SK-N-SH (cell line): ENCODE results near the gene DHRSX. TPM values are rescaled to one million over a fixed set of nuclear protein-coding genes. Genes with fewer than 3 reads are reported as not detected.
"Not testable (repeated sequence)": the region's sequence is repeated elsewhere in the genome, so short reads cannot be mapped to it uniquely, and the experiment has no call there.

Source experiments
- CTCF ChIA-PET: fragments of 300-600, 350-600 bp; formaldehyde crosslinking; extraction: SDS; loops from one replicate; lab custom pipeline; 2021; lab: Yijun Ruan, JAX
- POLR2A ChIA-PET: fragments of 350-600 bp; sonication (Branson Sonifier 250); formaldehyde crosslinking; extraction: SDS; loops from one replicate; lab custom pipeline; 2020; ENCODE audit warnings: antibody characterized with exemption, inconsistent platforms; lab: Yijun Ruan, JAX
- DNase-seq: peaks from one replicate; pipeline ENCODE4 v3.0.0; 2012
- H2AFZ ChIP-seq: fragments of 200-600 bp; sonication (generic); 2 replicates; pipeline ENCODE4 v1.8.1; 2016; ENCODE audit warnings: antibody characterized with exemption, mild to moderate bottlenecking, low read depth
- H3F3A ChIP-seq: fragments of 200-600 bp; sonication (generic); replicated peaks from 2 replicates; pipeline ENCODE3; 2016; ENCODE audit warnings: antibody characterized with exemption, mild to moderate bottlenecking; ENCODE audit not compliant: insufficient read depth
- H3K27ac ChIP-seq, 2 experiments: fragments of 200-500 bp in 1 of 2; fragments of 200-600 bp in 1 of 2; sonication (Bioruptor generic) in 1 of 2; sonication (generic), shearing (Covaris generic) in 1 of 2; 2 replicates each; pipeline versions ENCODE4 v1.5.1 to v1.6.1; 2014 to 2016; ENCODE audit warnings: low read depth in 2 of 2, inconsistent platforms in 1 of 2, low read length in 1 of 2, mild to moderate bottlenecking in 1 of 2, mixed read lengths in 1 of 2
- H3K27me3 ChIP-seq: fragments of 200-600 bp; sonication (generic), shearing (Covaris generic); 2 replicates; pipeline ENCODE4 v1.6.1; 2016; ENCODE audit warnings: mixed run types; ENCODE audit not compliant: insufficient read depth
- H3K36me3 ChIP-seq, 2 experiments: fragments of 200-500 bp in 1 of 2; fragments of 200-600 bp in 1 of 2; sonication (Bioruptor generic) in 1 of 2; sonication (generic) in 1 of 2; replicated peaks in 1 of 2; 2 replicates each; pipeline versions ENCODE3 to v1.5.1; 2014 to 2016; ENCODE audit warnings: low read length in 1 of 2, mild to moderate bottlenecking in 1 of 2; ENCODE audit not compliant: insufficient read depth in 2 of 2, control insufficient read depth in 1 of 2
- H3K4me1 ChIP-seq, 2 experiments: fragments of 200-500 bp in 1 of 2; fragments of 200-600 bp in 1 of 2; sonication (Bioruptor generic) in 1 of 2; sonication (generic), shearing (Covaris generic) in 1 of 2; 2 replicates each; pipeline versions ENCODE4 v1.5.1 to v1.6.1; 2014 to 2016; ENCODE audit warnings: low read depth in 1 of 2, low read length in 1 of 2, mixed run types in 1 of 2; ENCODE audit not compliant: insufficient read depth in 2 of 2, control insufficient read depth in 1 of 2
- H3K4me2 ChIP-seq: fragments of 200-600 bp; sonication (generic), shearing (Covaris generic); 2 replicates; pipeline ENCODE4 v1.6.1; 2017; ENCODE audit warnings: mixed run types
- H3K4me3 ChIP-seq, 2 experiments: fragments of 200-500 bp in 1 of 2; fragments of 200-600 bp in 1 of 2; sonication (Bioruptor generic) in 1 of 2; sonication (generic), shearing (Covaris generic) in 1 of 2; 2 replicates each; pipeline versions ENCODE4 v1.5.1 to v1.8.1; 2014 to 2016; ENCODE audit warnings: low read depth in 2 of 2, inconsistent platforms in 1 of 2, low read length in 1 of 2, mild to moderate bottlenecking in 1 of 2, mixed read lengths in 1 of 2, moderate library complexity in 1 of 2
- H3K79me2 ChIP-seq: fragments of 200-600 bp; sonication (generic); 2 replicates; pipeline ENCODE4 v1.8.1; 2017; ENCODE audit warnings: mild to moderate bottlenecking; ENCODE audit not compliant: insufficient read depth
- H3K9ac ChIP-seq: fragments of 200-600 bp; sonication (generic); 2 replicates; pipeline ENCODE4 v1.6.1; 2017; ENCODE audit warnings: mixed run types
- H3K9me2 ChIP-seq: fragments of 200-600 bp; sonication (generic); 2 replicates; pipeline ENCODE4 v1.6.1; 2017; ENCODE audit warnings: mixed run types
- H3K9me3 ChIP-seq: fragments of 200-600 bp; sonication (generic); 2 replicates; pipeline ENCODE4 v1.6.1; 2017; ENCODE audit warnings: mixed run types, mild to moderate bottlenecking, moderate library complexity
- H4K20me1 ChIP-seq: fragments of 200-600 bp; sonication (generic); 2 replicates; pipeline ENCODE4 v1.6.1; 2017; ENCODE audit warnings: mild to moderate bottlenecking, mixed run types; ENCODE audit not compliant: insufficient read depth
- EP300 ChIP-seq, 2 experiments: IDR thresholded peaks; 2 replicates each; pipeline versions ENCODE4 v1.4.0 to v1.6.1; 2012; ENCODE audit warnings: borderline replicate concordance in 1 of 2, low read depth in 1 of 2, low read length in 1 of 2
- FOSL2 ChIP-seq: IDR thresholded peaks from 2 replicates; pipeline ENCODE4 v1.4.0; 2012; ENCODE audit warnings: low read depth, mild to moderate bottlenecking, moderate library complexity, borderline replicate concordance
- FOXJ3 ChIP-seq: sonication (generic); formaldehyde crosslinking; IDR thresholded peaks from 2 replicates; pipeline ENCODE4 v1.5.1; 2020; ENCODE audit warnings: mild to moderate bottlenecking, missing genetic modification reagents
- GATA2 ChIP-seq: sonication (generic); formaldehyde crosslinking; IDR thresholded peaks from 2 replicates; pipeline ENCODE4 v1.5.0; 2020; ENCODE audit warnings: mild to moderate bottlenecking, missing genetic modification reagents
- JUND ChIP-seq: IDR thresholded peaks from 2 replicates; pipeline ENCODE4 v1.4.0; 2012
- MXI1 ChIP-seq: IDR thresholded peaks from 2 replicates; pipeline ENCODE4 v1.6.1; 2012; ENCODE audit warnings: mild to moderate bottlenecking, low read depth, low read length, improper control_type of control experiment
- RXRA ChIP-seq: IDR thresholded peaks from 2 replicates; pipeline ENCODE4 v1.4.0; 2012; ENCODE audit warnings: low read depth, mild to moderate bottlenecking, borderline replicate concordance
- TEAD4 ChIP-seq: IDR thresholded peaks from 2 replicates; pipeline ENCODE4 v1.4.0; 2012; ENCODE audit warnings: mild to moderate bottlenecking, borderline replicate concordance; ENCODE audit not compliant: insufficient read depth
- WGBS: methylation state at CpG from one replicate; pipeline ENCODE4 v1.1.6; 2017; ENCODE audit warnings: low lambda C conversion rate; 5-methylcytosine and 5-hydroxymethylcytosine counted together
- polyA plus RNA-seq, 3 experiments: library from polyadenylated mRNA; depleted of rRNA; stranded (reverse); fragments of >200 nt; gene quantifications; 2 replicates each; pipeline ENCODE4 v1.2.3, GENCODE V29; 2012
- TF ChIP-seq, protein P1 (sequence below): fragments of 200-600 bp; sonication (generic); IDR thresholded peaks from 2 replicates; pipeline ENCODE4 v1.6.1; 2017; ENCODE audit warnings: antibody characterized with exemption, mild to moderate bottlenecking, moderate library complexity
- TF ChIP-seq, protein P2 (sequence below): IDR thresholded peaks from 2 replicates; pipeline ENCODE4; 2012
- TF ChIP-seq, protein P3 (sequence below): IDR thresholded peaks from 2 replicates; pipeline ENCODE4 v1.4.0; 2012; ENCODE audit warnings: low read depth, borderline replicate concordance
- TF ChIP-seq, protein P4 (sequence below): fragments of 150-350 bp; IDR thresholded peaks from 2 replicates; pipeline ENCODE4 v1.6.1; 2016; ENCODE audit warnings: mild to moderate bottlenecking, low read depth, low read length

Gene DHRSX
- polyA plus RNA-seq, 1 of the 3 experiments (the other 2 are of a cell fraction), result 34.3 TPM

DNA sequence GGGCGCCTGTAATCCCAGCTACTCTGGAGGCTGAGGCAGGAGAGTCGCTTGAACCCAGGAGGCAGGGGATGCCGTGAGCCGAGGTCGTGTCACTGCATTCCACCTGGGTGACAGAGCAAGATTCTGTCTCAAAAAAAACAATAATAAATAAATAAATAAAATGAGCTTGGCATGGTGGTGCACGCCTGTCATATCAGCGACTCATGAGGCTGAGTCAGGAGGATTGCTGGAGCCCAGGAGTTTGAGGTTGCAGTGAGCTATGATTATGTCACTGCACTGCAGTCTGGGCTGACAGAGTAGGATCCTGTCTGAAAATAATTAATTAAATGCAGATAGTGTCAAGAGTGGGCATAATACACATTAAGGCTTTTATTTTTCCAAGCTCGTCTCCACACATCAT lies 77.5 kb downstream of the DHRSX start:
- no peak overlapping the region for H2AFZ ChIP-seq
- TF ChIP-seq JUND (peak; percentile 23; the same call in 1 of the 2 replicates), MXI1 (no peak), FOSL2 (peak; percentile 34; the same call in 1 of the 2 replicates), FOXJ3 (no peak), EP300 (IDR thresholded peaks at IDR 0.05; ENCODE audit: borderline replicate concordance in 1 of 2, low read depth in 1 of 2, low read length in 1 of 2) (peak in 1 of 2 experiments; percentile 11; a peak in 1 of 4 replicates)
- TF ChIP-seq, protein P1, sequence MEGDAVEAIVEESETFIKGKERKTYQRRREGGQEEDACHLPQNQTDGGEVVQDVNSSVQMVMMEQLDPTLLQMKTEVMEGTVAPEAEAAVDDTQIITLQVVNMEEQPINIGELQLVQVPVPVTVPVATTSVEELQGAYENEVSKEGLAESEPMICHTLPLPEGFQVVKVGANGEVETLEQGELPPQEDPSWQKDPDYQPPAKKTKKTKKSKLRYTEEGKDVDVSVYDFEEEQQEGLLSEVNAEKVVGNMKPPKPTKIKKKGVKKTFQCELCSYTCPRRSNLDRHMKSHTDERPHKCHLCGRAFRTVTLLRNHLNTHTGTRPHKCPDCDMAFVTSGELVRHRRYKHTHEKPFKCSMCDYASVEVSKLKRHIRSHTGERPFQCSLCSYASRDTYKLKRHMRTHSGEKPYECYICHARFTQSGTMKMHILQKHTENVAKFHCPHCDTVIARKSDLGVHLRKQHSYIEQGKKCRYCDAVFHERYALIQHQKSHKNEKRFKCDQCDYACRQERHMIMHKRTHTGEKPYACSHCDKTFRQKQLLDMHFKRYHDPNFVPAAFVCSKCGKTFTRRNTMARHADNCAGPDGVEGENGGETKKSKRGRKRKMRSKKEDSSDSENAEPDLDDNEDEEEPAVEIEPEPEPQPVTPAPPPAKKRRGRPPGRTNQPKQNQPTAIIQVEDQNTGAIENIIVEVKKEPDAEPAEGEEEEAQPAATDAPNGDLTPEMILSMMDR, result no peak
- TF ChIP-seq, protein P2, sequence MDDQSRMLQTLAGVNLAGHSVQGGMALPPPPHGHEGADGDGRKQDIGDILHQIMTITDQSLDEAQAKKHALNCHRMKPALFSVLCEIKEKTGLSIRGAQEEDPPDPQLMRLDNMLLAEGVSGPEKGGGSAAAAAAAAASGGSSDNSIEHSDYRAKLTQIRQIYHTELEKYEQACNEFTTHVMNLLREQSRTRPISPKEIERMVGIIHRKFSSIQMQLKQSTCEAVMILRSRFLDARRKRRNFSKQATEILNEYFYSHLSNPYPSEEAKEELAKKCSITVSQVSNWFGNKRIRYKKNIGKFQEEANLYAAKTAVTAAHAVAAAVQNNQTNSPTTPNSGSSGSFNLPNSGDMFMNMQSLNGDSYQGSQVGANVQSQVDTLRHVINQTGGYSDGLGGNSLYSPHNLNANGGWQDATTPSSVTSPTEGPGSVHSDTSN, result peak; percentile 35
- no peaks in the 10 kb centered on the region for H3K9me3 ChIP-seq
- POLR2A ChIA-PET, result no interaction called here
- no peak overlapping the region for H3K9ac ChIP-seq
- no peak overlapping the region for H3K4me2 ChIP-seq
- H3F3A ChIP-seq, result peaks cover 5% of the 10 kb centered on the region
- 0 out of 2 replicates have a peak, but pooled peaks cover 4% of the 10 kb centered on the region for H4K20me1 ChIP-seq
- WGBS, result 54% methylated on average over 8 of the region's 8 CpGs
- H3K79me2 ChIP-seq, result no peaks in the 10 kb centered on the region
- no peaks in the 10 kb centered on the region for H3K27me3 ChIP-seq
- no peak for DNase-seq
- no peak overlapping the region for H3K4me3 ChIP-seq
- H3K9me2 ChIP-seq, result no peaks in the 10 kb centered on the region
- H3K27ac ChIP-seq, result 0 out of 4 replicates have a peak overlapping the region, but pooled peaks of 1 of the 2 experiments have one; percentile 30
- H3K36me3 ChIP-seq, result no peaks in the 10 kb centered on the region
- H3K4me1 ChIP-seq, result no peaks in the 10 kb centered on the region
- CTCF ChIA-PET, result no interaction called here

DNA sequence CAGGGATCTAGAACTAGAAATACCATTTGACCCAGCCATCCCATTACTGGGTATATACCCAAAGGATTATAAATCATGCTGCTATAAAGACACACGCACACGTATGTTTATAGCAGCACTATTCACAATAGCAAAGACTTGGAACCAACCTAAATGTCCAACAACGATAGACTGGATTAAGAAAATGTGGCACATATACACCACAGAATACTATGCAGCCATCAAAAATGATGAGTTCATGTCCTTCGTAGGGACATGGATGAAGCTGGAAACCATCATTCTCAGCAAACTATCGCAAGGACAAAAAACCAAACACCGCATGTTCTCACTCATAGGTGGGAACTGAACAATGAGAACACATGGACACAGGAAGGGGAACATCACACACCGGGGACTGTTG lies 81.4 kb downstream of the DHRSX start:
- H3K9me3 ChIP-seq, H3F3A ChIP-seq, H3K4me3 ChIP-seq, H3K4me1 ChIP-seq, H3K79me2 ChIP-seq, H3K27me3 ChIP-seq, H3K27ac ChIP-seq, H2AFZ ChIP-seq, H4K20me1 ChIP-seq, CTCF ChIA-PET, POLR2A ChIA-PET, H3K36me3 ChIP-seq, H3K9me2 ChIP-seq, H3K4me2 ChIP-seq, H3K9ac ChIP-seq, DNase-seq: not testable (repeated sequence)
- WGBS, result 99% methylated on average over 5 of the region's 7 CpGs

DNA sequence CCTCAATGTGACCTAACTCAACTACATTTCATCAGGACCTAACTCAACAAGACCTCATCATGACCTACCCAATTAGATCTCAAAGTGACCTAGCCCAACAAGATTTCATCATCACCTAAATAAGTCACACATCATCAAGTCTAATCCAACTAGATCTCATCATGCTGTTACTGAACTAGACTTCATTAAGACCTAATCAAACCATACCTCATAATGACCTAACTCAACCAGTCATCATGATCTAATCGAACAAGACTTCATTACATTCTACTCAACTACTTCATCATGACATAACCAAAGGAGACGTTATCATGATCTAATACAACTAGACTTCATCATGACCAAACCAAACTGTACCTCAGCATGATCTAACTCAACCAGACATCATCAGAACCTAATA lies 82.8 kb downstream of the DHRSX start:
- Histone ChIP-seq H3K4me1 (no peaks in the 10 kb centered on the region), H3K4me3 (no peak overlapping the region), H4K20me1 (no peaks in the 10 kb centered on the region), H3K9me2 (no peaks in the 10 kb centered on the region), H3K9me3 (no peaks in the 10 kb centered on the region), H3F3A (no peaks in the 10 kb centered on the region), H3K4me2 (no peak overlapping the region), H3K9ac (no peak overlapping the region), H3K27me3 (no peaks in the 10 kb centered on the region), H3K36me3 (no peaks in the 10 kb centered on the region), H2AFZ (no peak overlapping the region), H3K27ac (no peak overlapping the region), H3K79me2 (no peaks in the 10 kb centered on the region)
- 60% methylated on average over 2 of the region's 2 CpGs for WGBS
- ChIA-PET CTCF (no interaction called here), POLR2A (no interaction called here)
- no peak for DNase-seq
- TF ChIP-seq TEAD4, result no peak
- TF ChIP-seq, protein P3, sequence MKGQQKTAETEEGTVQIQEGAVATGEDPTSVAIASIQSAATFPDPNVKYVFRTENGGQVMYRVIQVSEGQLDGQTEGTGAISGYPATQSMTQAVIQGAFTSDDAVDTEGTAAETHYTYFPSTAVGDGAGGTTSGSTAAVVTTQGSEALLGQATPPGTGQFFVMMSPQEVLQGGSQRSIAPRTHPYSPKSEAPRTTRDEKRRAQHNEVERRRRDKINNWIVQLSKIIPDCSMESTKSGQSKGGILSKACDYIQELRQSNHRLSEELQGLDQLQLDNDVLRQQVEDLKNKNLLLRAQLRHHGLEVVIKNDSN, result no peak
- TF ChIP-seq RXRA, result no peak
- TF ChIP-seq GATA2 (CRISPR knock-in tag), result no peak
- TF ChIP-seq, protein P4, sequence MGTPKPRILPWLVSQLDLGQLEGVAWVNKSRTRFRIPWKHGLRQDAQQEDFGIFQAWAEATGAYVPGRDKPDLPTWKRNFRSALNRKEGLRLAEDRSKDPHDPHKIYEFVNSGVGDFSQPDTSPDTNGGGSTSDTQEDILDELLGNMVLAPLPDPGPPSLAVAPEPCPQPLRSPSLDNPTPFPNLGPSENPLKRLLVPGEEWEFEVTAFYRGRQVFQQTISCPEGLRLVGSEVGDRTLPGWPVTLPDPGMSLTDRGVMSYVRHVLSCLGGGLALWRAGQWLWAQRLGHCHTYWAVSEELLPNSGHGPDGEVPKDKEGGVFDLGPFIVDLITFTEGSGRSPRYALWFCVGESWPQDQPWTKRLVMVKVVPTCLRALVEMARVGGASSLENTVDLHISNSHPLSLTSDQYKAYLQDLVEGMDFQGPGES, result no peak
- TF ChIP-seq, protein P1, result no peak
- no peak for TF ChIP-seq MXI1
